Activated CD8-positive, alpha-beta T cell treated with anti-CD3 and anti-CD28 coated beads for 36 hours (primary cell): Measurements from ENCODE around the gene PDE12. TPM values are rescaled to one million over a fixed set of nuclear protein-coding genes. Genes with fewer than 3 reads are reported as not detected.

Source experiments
- ATAC-seq: fragments of 200-7000 bp; cut with Tn5 transposase; one replicate; pipeline ENCODE4 v1.10.0; 2021; ENCODE audit warnings: mild to moderate bottlenecking, moderate library complexity
- CTCF ChIA-PET: fragments of 350-600 bp; sonication (Branson Sonifier 250); formaldehyde crosslinking; loops from one replicate; lab custom pipeline; 2021; ENCODE audit warnings: antibody characterized with exemption; lab: Charles Lee
- POLR2A ChIA-PET: fragments of 350-600 bp; sonication (Branson Sonifier 250); formaldehyde crosslinking; loops from one replicate; lab custom pipeline; 2021; ENCODE audit warnings: antibody characterized with exemption; lab: Charles Lee
- DNase-seq: peaks from one replicate; pipeline ENCODE4 v3.0.0-alpha.2; 2020
- H3K27ac Mint-ChIP-seq: one replicate; pipeline ENCODE4 v1.8.0; 2021; ENCODE audit warnings: mild to moderate bottlenecking, mixed read lengths
- H3K27me3 Mint-ChIP-seq: one replicate; pipeline ENCODE4 v1.8.0; 2021; ENCODE audit warnings: mixed read lengths
- H3K36me3 Mint-ChIP-seq: one replicate; pipeline ENCODE4 v1.8.0; 2021; ENCODE audit warnings: low read depth, mixed read lengths
- H3K4me1 Mint-ChIP-seq: one replicate; pipeline ENCODE4 v1.8.0; 2021; ENCODE audit warnings: low read depth, mixed read lengths
- H3K4me3 Mint-ChIP-seq: one replicate; pipeline ENCODE4 v1.8.0; 2021; ENCODE audit warnings: mild to moderate bottlenecking, moderate library complexity, mixed read lengths
- H3K9me3 Mint-ChIP-seq: one replicate; pipeline ENCODE4 v1.8.0; 2021; ENCODE audit warnings: mixed read lengths
- CTCF ChIP-seq: fragments of 200-600 bp; IDR thresholded peaks from one replicate; pipeline ENCODE4 v1.8.0; 2022; ENCODE audit warnings: antibody characterized with exemption, mild to moderate bottlenecking
- intact Hi-C: fragments of 100-400 bp; cut with micrococcal nuclease; formaldehyde crosslinking; loops from one replicate; pipeline ENCODE4 v1.10.0; 2022
- total RNA-seq, 2 experiments: library from RNA; stranded (reverse); gene quantifications; one replicate each; pipeline ENCODE4 v1.2.3, GENCODE V29; 2021

Gene PDE12
- total RNA-seq, 2 experiments from 2014 or later, result 25.4 to 29.9 TPM

- ChIA-PET CTCF (interaction anchor here (1.3 to 4.3 kb wide), 2 partner anchors 11 to 157 kb away, joined by 3 to 14 read pairs; no protein-coding TSS in a partner anchor), POLR2A (interaction anchor here (0.9 to 4.3 kb wide), 6 partner anchors 31 to 273 kb away, joined by 3 to 47 read pairs (median 4); partner anchors contain the start of gene ARF4)
- H3K27ac Mint-ChIP-seq, result peak overlapping the region; percentile 99
- ATAC-seq (no peak), DNase-seq (peak; percentile 8)
- peak overlapping the region; percentile 99 for H3K4me3 Mint-ChIP-seq
- TF ChIP-seq CTCF, result no peak
- H3K27me3 Mint-ChIP-seq, result no peaks in the 10 kb centered on the region
- intact Hi-C loops, result loop anchor here (5.0 kb wide), 1 partner anchor 42 kb away; the partner anchor contains the start of gene ARF4
- H3K36me3 Mint-ChIP-seq, result peaks cover 29% of the 10 kb centered on the region
- H3K4me1 Mint-ChIP-seq, result peaks cover 19% of the 10 kb centered on the region
- no peaks in the 10 kb centered on the region for H3K9me3 Mint-ChIP-seq
Measured at GRCh38 chr3:57555306-57555705, 768 bp upstream of the PDE12 start.

GRCh38 chr3:57556459-57557084, 498 bp downstream of the PDE12 start:
- intact Hi-C loops, result loop anchor here (5.0 kb wide), 1 partner anchor 41 kb away; the partner anchor contains the start of gene ARF4
- CTCF ChIA-PET, result interaction anchor here (1.0 to 4.3 kb wide), 6 partner anchors 11 to 451 kb away, joined by 3 to 14 read pairs (median 6); no protein-coding TSS in a partner anchor
- no peak for TF ChIP-seq CTCF
- peaks cover 29% of the 10 kb centered on the region for H3K4me1 Mint-ChIP-seq
- ATAC-seq (peak; percentile 32), DNase-seq (peak; percentile 47)
- no peaks in the 10 kb centered on the region for H3K27me3 Mint-ChIP-seq
- H3K9me3 Mint-ChIP-seq, result no peaks in the 10 kb centered on the region
- H3K4me3 Mint-ChIP-seq, result peak overlapping the region; percentile 99
- POLR2A ChIA-PET, result interaction anchor here (0.6 to 4.3 kb wide), 13 partner anchors 9 to 478 kb away, joined by 3 to 47 read pairs (median 3); partner anchors contain the start of gene ARF4
- peak overlapping the region; percentile 99 for H3K27ac Mint-ChIP-seq
- peaks cover 36% of the 10 kb centered on the region for H3K36me3 Mint-ChIP-seq

- ChIA-PET CTCF (interaction anchor here (1.3 to 4.3 kb wide), 5 partner anchors 11 to 451 kb away, joined by 3 to 14 read pairs (median 7); no protein-coding TSS in a partner anchor), POLR2A (interaction anchor here (0.6 to 4.3 kb wide), 11 partner anchors 9 to 197 kb away, joined by 3 to 47 read pairs (median 3); partner anchors contain the start of gene ARF4)
- intact Hi-C loops, result loop anchor here (5.0 kb wide), 1 partner anchor 40 kb away; the partner anchor contains the start of gene ARF4
- Mint-ChIP-seq H3K4me3 (peak overlapping the region; percentile 99), H3K9me3 (no peaks in the 10 kb centered on the region), H3K36me3 (peaks cover 36% of the 10 kb centered on the region), H3K4me1 (peaks cover 31% of the 10 kb centered on the region), H3K27me3 (no peaks in the 10 kb centered on the region), H3K27ac (peak overlapping the region; percentile 99)
- peak; percentile 66 for ATAC-seq
- peak; percentile 70 for DNase-seq
- TF ChIP-seq CTCF, result no peak
Measured at GRCh38 chr3:57557085-57557537, 1.0 kb downstream of the PDE12 start.

GRCh38 chr3:57559526-57559925, 3.5 kb downstream of the PDE12 start:
- Mint-ChIP-seq H3K9me3 (no peaks in the 10 kb centered on the region), H3K4me3 (peak overlapping the region; percentile 99), H3K36me3 (peaks cover 44% of the 10 kb centered on the region), H3K27me3 (no peaks in the 10 kb centered on the region), H3K4me1 (peaks cover 36% of the 10 kb centered on the region), H3K27ac (no peak overlapping the region)
- TF ChIP-seq CTCF, result no peak
- DNase-seq (no peak), ATAC-seq (no peak)
- ChIA-PET POLR2A (interaction anchor here (0.7 to 1.0 kb wide), 2 partner anchors 9 to 37 kb away, joined by 3 to 4 read pairs; partner anchors contain the start of gene ARF4), CTCF (no interaction called here)
- intact Hi-C loops, result loop anchor here (5.0 kb wide), 1 partner anchor 38 kb away; the partner anchor contains the start of gene ARF4
